D721Med (cell line): ENCODE measurements around the gene LORICRIN.

Experiments used
- DNase-seq: peaks from one replicate; pipeline ENCODE4 v3.0.0; 2011; ENCODE audit warnings: low spot score; ENCODE audit not compliant: insufficient read length
- FAIRE-seq: peaks from 2 replicates; lab custom pipeline; 2011; peaks lifted over from hg19 to GRCh38; lab: Jason Lieb, UNC
- TF ChIP-seq, protein P1 (sequence below): IDR thresholded peaks from 2 replicates; pipeline ENCODE4 v1.5.1; 2012; ENCODE audit warnings: mild to moderate bottlenecking, control low read depth; ENCODE audit not compliant: insufficient read depth; ENCODE audit errors: missing control alignments

Gene LORICRIN

GRCh38 chr1:153271711-153272110 is 12.2 kb downstream of the LORICRIN start:
- no peak for DNase-seq
- FAIRE-seq: no peak
- TF ChIP-seq, protein P1, sequence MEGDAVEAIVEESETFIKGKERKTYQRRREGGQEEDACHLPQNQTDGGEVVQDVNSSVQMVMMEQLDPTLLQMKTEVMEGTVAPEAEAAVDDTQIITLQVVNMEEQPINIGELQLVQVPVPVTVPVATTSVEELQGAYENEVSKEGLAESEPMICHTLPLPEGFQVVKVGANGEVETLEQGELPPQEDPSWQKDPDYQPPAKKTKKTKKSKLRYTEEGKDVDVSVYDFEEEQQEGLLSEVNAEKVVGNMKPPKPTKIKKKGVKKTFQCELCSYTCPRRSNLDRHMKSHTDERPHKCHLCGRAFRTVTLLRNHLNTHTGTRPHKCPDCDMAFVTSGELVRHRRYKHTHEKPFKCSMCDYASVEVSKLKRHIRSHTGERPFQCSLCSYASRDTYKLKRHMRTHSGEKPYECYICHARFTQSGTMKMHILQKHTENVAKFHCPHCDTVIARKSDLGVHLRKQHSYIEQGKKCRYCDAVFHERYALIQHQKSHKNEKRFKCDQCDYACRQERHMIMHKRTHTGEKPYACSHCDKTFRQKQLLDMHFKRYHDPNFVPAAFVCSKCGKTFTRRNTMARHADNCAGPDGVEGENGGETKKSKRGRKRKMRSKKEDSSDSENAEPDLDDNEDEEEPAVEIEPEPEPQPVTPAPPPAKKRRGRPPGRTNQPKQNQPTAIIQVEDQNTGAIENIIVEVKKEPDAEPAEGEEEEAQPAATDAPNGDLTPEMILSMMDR: no peak

DNA sequence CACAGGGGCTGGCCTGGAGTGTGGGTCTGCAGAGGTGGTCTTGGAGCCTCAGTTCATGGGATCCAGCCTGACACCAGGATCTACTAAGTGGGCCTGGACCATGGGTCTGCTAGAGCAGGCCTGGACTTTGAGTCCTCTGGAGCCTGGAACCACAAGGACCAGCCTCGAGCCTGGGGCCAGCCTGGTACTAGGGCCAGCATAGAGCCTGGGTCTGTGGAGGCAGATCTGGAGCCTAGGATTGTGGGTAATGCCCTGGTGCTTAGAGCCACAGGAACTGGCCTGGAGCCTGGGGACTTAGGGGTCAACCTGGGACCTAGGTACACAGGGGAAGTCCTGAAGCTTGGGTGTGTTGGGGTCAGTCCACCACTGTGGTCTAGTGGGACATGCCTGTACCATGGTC is 12.7 kb downstream of the LORICRIN start:
- FAIRE-seq (no peak), DNase-seq (no peak)
- TF ChIP-seq, protein P1: no peak

DNA sequence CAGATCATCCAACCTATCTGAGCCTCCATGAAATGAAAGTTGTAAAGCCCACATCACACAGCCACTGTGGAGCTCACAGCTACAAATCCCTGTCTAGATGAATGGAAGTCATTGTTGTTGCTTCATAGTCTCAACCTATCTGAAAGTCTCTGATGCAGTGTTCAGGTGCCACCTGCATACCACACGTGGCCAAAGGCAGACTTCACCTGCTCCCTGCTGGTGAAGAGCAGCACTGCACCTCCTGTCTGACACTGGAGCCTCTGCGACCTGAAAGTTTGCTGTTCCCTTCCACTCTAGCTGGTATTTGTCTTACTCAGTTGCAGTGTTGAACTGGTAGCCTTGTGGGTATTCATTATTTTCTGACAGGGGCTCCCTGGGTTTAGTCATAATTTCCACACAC is 18.4 kb downstream of the LORICRIN start:
- TF ChIP-seq, protein P1: peak; percentile 50
- no peak for DNase-seq
- no peak for FAIRE-seq

DNA sequence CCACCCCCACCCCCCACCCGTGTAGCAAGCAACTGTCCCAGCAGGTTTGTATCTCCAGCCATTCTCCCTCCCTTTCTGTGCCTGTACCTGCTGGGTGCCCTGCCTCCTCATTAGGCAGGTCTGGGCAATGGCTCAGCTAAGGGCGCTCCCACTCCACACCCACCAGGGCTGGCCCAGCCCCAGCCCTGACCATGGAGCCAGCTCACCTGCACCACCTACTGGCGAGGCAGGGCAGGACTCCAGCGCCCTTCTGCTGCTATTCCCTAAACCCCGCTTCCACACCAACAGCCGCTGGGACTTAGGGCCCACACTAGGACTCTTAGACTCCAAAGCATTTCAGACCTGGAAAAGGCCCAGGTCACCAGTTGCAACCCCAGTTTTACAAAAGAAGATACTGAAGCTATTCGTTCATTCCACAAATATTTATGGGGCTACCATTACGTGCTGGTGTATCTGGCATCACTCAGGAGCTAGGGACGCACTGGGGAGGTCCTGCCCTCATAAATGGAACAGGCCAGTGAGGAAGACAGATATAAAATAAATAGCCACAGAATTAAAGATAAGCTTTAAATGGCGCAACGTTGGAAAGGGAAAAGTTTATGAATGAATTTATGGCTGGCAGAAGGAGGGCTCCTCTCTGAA is 29.3 kb downstream of the LORICRIN start:
- TF ChIP-seq, protein P1: peak; percentile 61
- no peak for DNase-seq
- FAIRE-seq: no peak

- DNase-seq (no peak), FAIRE-seq (no peak)
- TF ChIP-seq, protein P1: no peak
Measured at GRCh38 chr1:153291514-153291913, 32.0 kb downstream of the LORICRIN start.

GRCh38 chr1:153292185-153292584 is 32.7 kb downstream of the LORICRIN start:
- TF ChIP-seq, protein P1: no peak
- no peak for FAIRE-seq

DNA sequence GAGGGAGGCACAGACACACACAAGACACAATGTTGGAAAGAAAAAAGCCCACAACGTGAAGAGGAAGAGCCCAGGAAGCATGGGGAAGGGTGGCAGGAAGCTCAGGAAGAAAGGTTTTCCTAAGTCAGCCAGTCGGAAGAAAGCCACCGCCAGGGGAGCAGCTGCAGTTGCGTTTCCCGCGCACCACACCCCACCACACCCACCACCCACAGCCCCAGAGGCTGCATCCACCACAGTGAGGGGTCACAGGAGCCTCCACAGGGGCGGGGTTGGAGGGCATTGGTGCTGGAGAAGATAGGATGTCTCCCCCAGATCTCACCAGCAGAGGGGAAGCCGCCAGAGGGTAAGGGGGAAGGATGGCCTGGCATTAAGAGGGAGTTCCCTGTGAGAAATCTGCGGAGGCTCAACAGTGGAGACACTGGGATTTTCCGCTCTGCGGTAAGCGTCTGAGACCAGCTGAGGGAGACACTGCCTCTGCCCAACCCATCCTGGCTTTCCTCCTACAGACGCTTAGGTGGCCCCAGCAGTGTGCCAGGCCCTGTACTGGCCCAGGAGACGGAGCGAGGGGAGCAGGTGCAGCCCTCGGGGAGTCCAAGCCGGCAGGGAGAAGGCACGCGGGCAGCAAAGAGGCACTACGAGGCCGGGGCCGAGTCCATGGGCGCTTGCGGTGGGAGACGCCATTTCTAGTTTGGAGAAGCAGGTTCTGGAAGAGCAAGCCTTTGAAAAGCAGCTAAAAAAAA is 33.4 kb downstream of the LORICRIN start:
- FAIRE-seq (no peak), DNase-seq (no peak)
- TF ChIP-seq, protein P1: no peak

More at GRCh38 chr1:153292185-153292584, 32.7 kb downstream of the LORICRIN start:
- DNase-seq: no peak
